Measurements from ENCODE around the gene VPS37C.

VPS37C gene

DNA sequence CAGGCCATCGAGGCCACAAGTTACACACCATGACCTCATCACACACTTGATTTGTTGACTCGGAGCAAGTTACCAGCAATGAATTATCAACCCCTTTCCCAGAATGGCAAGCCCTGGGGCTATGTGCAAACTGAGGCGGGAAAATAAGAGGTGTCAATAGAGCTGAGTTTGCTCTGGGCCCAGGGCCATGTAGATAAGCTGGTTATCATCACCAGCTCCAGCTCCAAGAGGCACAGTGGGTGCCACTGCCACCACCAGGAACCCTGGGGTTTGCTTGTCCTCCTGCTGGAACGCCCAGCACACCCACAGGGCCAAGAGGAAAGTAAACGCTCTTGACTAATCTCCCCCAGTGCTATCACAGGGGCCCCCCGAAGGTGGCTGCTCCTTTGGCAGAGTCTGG is 13.0 kb upstream of the VPS37C start:
- H3K4me3 ChIP-seq (ENCODE audit: low read depth, low read length): no peak overlapping the region
- DNase-seq (ENCODE audit: low read depth, low spot score): no peak
- TF ChIP-seq, protein P1, sequence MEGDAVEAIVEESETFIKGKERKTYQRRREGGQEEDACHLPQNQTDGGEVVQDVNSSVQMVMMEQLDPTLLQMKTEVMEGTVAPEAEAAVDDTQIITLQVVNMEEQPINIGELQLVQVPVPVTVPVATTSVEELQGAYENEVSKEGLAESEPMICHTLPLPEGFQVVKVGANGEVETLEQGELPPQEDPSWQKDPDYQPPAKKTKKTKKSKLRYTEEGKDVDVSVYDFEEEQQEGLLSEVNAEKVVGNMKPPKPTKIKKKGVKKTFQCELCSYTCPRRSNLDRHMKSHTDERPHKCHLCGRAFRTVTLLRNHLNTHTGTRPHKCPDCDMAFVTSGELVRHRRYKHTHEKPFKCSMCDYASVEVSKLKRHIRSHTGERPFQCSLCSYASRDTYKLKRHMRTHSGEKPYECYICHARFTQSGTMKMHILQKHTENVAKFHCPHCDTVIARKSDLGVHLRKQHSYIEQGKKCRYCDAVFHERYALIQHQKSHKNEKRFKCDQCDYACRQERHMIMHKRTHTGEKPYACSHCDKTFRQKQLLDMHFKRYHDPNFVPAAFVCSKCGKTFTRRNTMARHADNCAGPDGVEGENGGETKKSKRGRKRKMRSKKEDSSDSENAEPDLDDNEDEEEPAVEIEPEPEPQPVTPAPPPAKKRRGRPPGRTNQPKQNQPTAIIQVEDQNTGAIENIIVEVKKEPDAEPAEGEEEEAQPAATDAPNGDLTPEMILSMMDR (IDR thresholded peaks at IDR 0.05; ENCODE audit: low read depth, low read length): no peak
- in situ Hi-C loops (cut with HindIII; ENCODE audit: low sequenced_read_pairs): no loop called here

DNA sequence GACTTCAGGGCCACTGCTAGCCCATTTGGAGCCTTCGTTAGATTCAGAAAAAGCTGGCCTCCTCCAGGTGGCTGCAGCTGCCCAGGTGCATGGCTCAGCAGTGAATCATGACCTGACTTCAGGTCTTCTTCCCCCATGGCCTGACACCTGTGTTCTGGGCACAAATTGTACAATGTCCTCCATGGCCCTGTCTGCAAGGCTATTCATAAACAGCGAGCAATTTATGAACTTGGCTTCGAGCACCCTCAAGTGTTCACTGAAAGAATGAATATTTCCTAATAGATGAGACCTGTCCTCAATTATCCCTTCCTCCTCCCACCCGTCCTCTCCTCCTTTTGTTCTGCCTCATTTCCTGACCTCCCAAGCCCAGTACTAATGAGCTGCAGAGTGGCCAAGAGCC is 12.2 kb upstream of the VPS37C start:
- no peak for DNase-seq (ENCODE audit: low read depth, low spot score)
- TF ChIP-seq, protein P1 (IDR thresholded peaks at IDR 0.05; ENCODE audit: low read depth, low read length): no peak
- in situ Hi-C loops (cut with HindIII; ENCODE audit: low sequenced_read_pairs): no loop called here
- no peak overlapping the region for H3K4me3 ChIP-seq (ENCODE audit: low read depth, low read length)

DNA sequence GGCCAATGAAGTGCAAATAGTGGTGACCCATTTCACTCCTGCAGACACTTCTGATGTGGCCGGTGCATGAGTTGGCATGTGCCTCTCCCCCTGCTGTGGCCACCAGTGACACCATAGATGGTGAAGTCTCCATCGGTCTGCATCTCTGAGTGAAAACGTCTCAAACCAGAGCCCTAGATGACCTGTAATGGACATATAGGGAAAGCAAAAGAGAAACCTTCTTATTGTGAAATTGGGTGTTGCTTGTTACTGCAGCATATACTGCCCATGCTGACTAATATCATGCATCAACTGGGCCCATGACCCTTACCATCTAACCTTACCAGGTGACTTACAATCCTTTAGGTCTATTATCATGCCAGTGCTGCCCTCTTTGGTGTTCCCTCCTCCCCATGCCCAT is 11.7 kb upstream of the VPS37C start:
- TF ChIP-seq, protein P1 (IDR thresholded peaks at IDR 0.05; ENCODE audit: low read depth, low read length): no peak
- in situ Hi-C loops (cut with HindIII; ENCODE audit: low sequenced_read_pairs): no loop called here
- no peak overlapping the region for H3K4me3 ChIP-seq (ENCODE audit: low read depth, low read length)
- DNase-seq (ENCODE audit: low read depth, low spot score): no peak

DNA sequence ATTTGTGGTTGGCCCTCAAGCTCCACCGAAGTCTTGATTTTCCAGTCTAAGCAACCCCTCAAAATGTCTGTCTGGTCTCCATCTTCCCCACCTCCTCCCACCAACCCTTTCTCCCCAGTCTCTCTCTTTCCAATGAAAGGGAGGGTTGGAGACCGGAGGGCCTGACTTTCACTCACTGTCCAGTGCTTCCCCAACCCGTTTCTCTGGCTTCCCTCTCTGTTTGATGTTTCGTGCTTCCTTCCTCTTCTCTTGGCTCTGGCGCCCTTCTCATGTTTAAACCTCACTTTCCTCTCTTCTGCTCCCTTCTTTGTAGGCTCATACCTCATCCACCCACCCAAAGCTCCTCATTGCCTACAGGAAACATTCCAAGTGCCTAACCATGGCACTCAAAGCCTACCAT is 11.1 kb upstream of the VPS37C start:
- TF ChIP-seq, protein P1 (IDR thresholded peaks at IDR 0.05; ENCODE audit: low read depth, low read length): no peak
- in situ Hi-C loops (cut with HindIII; ENCODE audit: low sequenced_read_pairs): no loop called here
- DNase-seq (ENCODE audit: low read depth, low spot score): no peak
- H3K4me3 ChIP-seq (ENCODE audit: low read depth, low read length): no peak overlapping the region

DNA sequence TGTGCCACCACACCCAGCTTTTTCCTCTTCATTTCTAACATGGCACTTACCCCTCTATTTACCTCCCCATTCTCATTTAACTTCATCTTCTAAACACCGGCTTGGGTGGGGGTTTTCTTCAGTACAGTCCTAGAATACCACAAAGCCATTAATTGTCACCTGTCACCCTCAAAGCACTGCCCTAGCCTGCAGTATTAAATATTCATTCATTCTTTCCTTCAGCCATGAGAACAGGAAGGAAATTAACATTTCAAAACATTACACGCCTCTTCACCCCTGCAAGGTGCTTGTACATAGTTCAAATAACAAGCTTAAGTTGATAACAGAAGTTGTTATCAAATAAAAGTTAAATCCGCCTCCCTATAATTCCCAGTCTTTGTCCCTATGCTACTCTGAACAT is 10.7 kb upstream of the VPS37C start:
- in situ Hi-C loops (cut with HindIII; ENCODE audit: low sequenced_read_pairs): no loop called here

DNA sequence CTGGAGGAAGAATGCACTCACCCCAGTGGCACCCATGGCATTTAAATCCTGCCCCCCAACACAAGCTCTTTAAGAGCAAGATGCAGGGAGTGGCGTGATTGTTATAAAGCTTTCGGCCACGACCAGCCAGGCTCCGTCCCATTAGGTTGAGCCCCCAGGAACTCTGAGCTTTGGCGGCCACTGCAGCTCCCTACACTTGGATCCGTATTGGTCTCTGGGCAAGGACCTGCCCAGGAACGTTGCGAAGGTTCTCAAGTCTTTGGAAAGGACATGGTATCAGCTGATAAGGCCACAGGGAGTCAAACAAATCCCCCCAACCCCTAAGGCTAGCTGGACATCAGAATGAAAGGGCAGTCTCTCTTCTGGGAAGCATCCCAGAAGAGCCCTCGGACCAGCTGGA is 9.3 kb upstream of the VPS37C start:
- TF ChIP-seq, protein P1 (IDR thresholded peaks at IDR 0.05; ENCODE audit: low read depth, low read length): no peak
- H3K4me3 ChIP-seq (ENCODE audit: low read depth, low read length): no peak overlapping the region
- in situ Hi-C loops (cut with HindIII; ENCODE audit: low sequenced_read_pairs): no loop called here
- DNase-seq (ENCODE audit: low read depth, low spot score): no peak

More for the DNA sequence above, 10.7 kb upstream of the VPS37C start:
- DNase-seq (ENCODE audit: low read depth, low spot score): no peak
- no peak overlapping the region for H3K4me3 ChIP-seq (ENCODE audit: low read depth, low read length)
- TF ChIP-seq, protein P1 (IDR thresholded peaks at IDR 0.05; ENCODE audit: low read depth, low read length): no peak

DNA sequence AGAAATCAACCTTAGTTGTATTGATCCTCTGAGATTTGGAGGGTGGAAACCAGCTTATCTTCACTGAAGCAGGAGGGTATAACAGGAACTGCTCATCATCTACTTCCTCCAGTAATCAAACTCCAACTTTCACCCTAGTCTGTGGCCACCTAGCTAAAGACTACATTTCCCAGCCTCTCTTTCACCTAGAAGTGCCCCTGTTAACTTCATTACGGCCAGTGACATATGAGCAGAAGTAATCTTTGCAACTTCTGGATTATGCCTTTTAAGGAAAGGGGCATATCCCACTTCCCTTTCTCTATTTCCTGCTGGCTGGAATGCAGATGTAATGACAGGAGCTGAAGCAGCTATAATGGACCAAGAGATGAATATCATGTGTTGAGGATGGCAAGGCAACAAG is 7.6 kb upstream of the VPS37C start:
- DNase-seq (ENCODE audit: low read depth, low spot score): no peak
- no peak overlapping the region for H3K4me3 ChIP-seq (ENCODE audit: low read depth, low read length)
- TF ChIP-seq, protein P1 (IDR thresholded peaks at IDR 0.05; ENCODE audit: low read depth, low read length): no peak
- in situ Hi-C loops (cut with HindIII; ENCODE audit: low sequenced_read_pairs): no loop called here
